ENCODE data around the gene OR1J1.

Gene OR1J1

DNA sequence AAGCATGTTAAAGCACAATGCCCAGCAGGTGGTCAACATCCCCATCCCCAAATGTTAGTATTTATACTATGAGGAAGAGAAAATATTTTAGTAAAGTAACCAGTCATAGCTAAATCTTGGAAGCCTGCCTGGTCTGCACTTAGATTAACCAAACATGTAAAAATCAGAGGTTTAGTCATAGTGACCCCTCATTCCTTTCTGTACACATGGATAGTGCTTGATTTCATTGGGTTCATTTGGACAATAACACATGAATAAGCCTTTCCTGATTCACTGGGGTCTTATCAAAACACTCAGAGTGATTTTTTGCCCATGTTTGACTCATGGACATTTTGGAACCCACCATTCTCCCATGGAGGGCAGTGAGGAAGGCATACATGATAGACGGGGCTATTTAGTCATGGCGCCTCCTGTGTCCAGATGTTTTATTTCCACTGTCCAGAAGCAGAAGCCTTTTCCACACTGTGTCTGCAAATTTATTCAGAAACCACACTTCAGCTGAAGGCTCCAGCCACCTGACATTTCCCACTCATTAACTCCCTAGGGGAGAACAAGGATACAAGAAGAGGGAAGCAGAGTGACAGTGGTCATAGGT is 32.5 kb downstream of the OR1J1 start:
- no peak for DNase-seq (ENCODE audit: low read depth)

DNA sequence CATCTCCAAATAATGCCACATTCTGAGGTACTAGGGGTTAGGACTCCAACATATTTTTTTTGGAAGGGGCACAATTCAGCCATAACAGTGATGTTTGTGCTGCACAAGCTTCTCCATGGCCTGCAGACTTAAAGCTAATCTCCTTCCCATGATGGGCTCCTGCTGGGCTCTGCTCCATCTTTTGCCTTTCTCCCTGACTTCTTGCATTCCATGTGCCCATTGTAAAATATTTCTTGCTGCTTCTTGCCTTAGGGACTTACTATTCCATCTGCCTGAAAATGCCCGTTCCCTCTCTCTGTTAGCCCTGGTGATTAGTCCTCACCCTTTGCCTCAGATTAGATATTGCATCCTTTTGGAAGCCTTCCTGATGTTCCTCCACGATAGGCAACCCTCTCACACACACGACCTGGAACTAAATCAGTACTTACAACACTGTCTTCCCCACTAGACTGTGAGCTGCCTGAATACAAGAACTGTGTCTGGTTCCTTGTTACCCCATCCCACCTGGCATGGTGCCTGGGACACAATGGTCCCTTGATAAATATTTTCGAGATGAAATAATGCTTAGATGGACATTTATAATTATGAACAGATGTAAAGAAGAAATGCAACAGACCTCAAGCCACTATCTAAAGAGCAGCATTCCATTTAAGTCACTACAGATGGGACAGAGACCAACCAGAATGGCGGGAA is 33.5 kb downstream of the OR1J1 start:
- no peak for DNase-seq (ENCODE audit: low read depth)

DNA sequence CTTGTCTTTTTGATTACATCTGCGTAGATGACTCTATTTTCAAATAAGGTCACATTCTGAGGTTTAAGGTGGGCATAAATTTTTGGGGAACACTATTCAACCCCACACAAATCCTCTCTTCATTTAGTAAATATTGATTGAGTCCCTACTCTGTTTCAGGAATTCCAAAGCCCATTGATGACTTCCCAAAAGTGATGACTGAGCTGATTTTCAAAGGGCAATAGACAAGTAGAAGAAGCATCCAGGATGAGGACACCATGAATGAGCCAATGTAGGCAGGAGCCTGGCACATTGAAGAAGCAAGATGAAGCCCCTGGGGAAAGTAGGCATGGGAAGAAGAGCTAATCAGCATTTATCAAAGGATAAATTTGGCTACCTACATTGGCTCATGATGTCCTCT is 35.2 kb downstream of the OR1J1 start:
- no peak for DNase-seq (ENCODE audit: low read depth)

Data from activated T-cell treated with anti-CD3 and anti-CD28 coated beads for 1 hour (primary cell).